Pulmonary artery endothelial cell (primary cell): ENCODE results near the gene GRPEL2. TPM values are rescaled to one million over a fixed set of nuclear protein-coding genes. Genes with fewer than 3 reads are reported as not detected.

Experiments
- DNase-seq: peaks from one replicate; pipeline ENCODE4 v3.0.0-alpha.2; 2011; ENCODE audit warnings: low read depth, low spot score
- total RNA-seq: library from RNA; depleted of rRNA; stranded (reverse); fragments of >200 nt; gene quantifications from 2 replicates; pipeline ENCODE4 v1.2.3, GENCODE V29; 2014

GRPEL2 gene
- total RNA-seq, 1 donor from 2014 or later: 34.3 TPM

GRCh38 chr5:149319174-149319573 is 26.1 kb upstream of the GRPEL2 start:
- no peak for DNase-seq

GRCh38 chr5:149320791-149321330 is 24.4 kb upstream of the GRPEL2 start:
- peak; percentile 83 for DNase-seq

- DNase-seq: no peak
Measured at GRCh38 chr5:149322518-149322917, 22.8 kb upstream of the GRPEL2 start.

- no peak for DNase-seq
Measured at GRCh38 chr5:149323210-149323609, 22.1 kb upstream of the GRPEL2 start.

GRCh38 chr5:149323621-149324205 is 21.6 kb upstream of the GRPEL2 start:
- DNase-seq: no peak

- DNase-seq: no peak
Measured at GRCh38 chr5:149324641-149325040, 20.7 kb upstream of the GRPEL2 start.

GRCh38 chr5:149325166-149325735 is 20.0 kb upstream of the GRPEL2 start:
- no peak for DNase-seq

GRCh38 chr5:149325894-149326293 is 19.4 kb upstream of the GRPEL2 start:
- DNase-seq: no peak

- DNase-seq: no peak
Measured at GRCh38 chr5:149326611-149327010, 18.7 kb upstream of the GRPEL2 start.

- no peak for DNase-seq
Measured at GRCh38 chr5:149328177-149328576, 17.1 kb upstream of the GRPEL2 start.

GRCh38 chr5:149333711-149334443 is 11.4 kb upstream of the GRPEL2 start:
- peak; percentile 55 for DNase-seq

- no peak for DNase-seq
Measured at GRCh38 chr5:149337736-149338135, 7.6 kb upstream of the GRPEL2 start.

GRCh38 chr5:149338364-149338763 is 6.9 kb upstream of the GRPEL2 start:
- DNase-seq: no peak

GRCh38 chr5:149340920-149341319 is 4.4 kb upstream of the GRPEL2 start:
- DNase-seq: no peak

GRCh38 chr5:149341876-149342275 is 3.4 kb upstream of the GRPEL2 start:
- DNase-seq: no peak

GRCh38 chr5:149344151-149344550 is 1.1 kb upstream of the GRPEL2 start:
- DNase-seq: no peak

- no peak for DNase-seq
Measured at GRCh38 chr5:149345892-149346222, 558 bp downstream of the GRPEL2 start.

- DNase-seq: no peak
Measured at GRCh38 chr5:149348518-149348917, 3.2 kb downstream of the GRPEL2 start.

GRCh38 chr5:149349382-149349781 is 4.1 kb downstream of the GRPEL2 start:
- no peak for DNase-seq

- DNase-seq: no peak
Measured at GRCh38 chr5:149352169-149352568, 6.9 kb downstream of the GRPEL2 start.

- DNase-seq: no peak
Measured at GRCh38 chr5:149353911-149354310, 8.6 kb downstream of the GRPEL2 start.

GRCh38 chr5:149355688-149356087 is 10.4 kb downstream of the GRPEL2 start:
- DNase-seq: no peak

GRCh38 chr5:149356391-149356790 is 11.1 kb downstream of the GRPEL2 start:
- no peak for DNase-seq
